Stimulated activated CD8-positive, alpha-beta memory T cell treated with anti-CD3 and anti-CD28 coated beads, Interleukin-2, amount 100 ng/mL, for 48 hours (primary cell): Measurements from ENCODE around the gene EFHC2.
"Not testable (repeated sequence)": the region's sequence is repeated elsewhere in the genome, so short reads cannot be mapped to it uniquely, and the experiment has no call there.

Source experiments
- DNase-seq, 2 donors: peaks; one replicate each; pipeline ENCODE4 v3.0.0-alpha.2; 2020; ENCODE audit warnings: low read depth in 2 of 2

Gene EFHC2

GRCh38 chrX:44234116-44234515 is 109.4 kb downstream of the EFHC2 start:
- no peak for DNase-seq

GRCh38 chrX:44232081-44232480 is 111.4 kb downstream of the EFHC2 start:
- DNase-seq: no peak

- DNase-seq: no peak
Measured at GRCh38 chrX:44228621-44229020, 114.9 kb downstream of the EFHC2 start.

GRCh38 chrX:44227991-44228390 is 115.5 kb downstream of the EFHC2 start:
- no peak for DNase-seq

- DNase-seq: no peak
Measured at GRCh38 chrX:44225667-44226066, 117.8 kb downstream of the EFHC2 start.

- DNase-seq: no peak
Measured at GRCh38 chrX:44224760-44225159, 118.7 kb downstream of the EFHC2 start.

- no peak for DNase-seq
Measured at GRCh38 chrX:44223150-44223549, 120.3 kb downstream of the EFHC2 start.

- no peak for DNase-seq
Measured at GRCh38 chrX:44218465-44218864, 125.0 kb downstream of the EFHC2 start.

- DNase-seq: no peak
Measured at GRCh38 chrX:44216171-44216570, 127.3 kb downstream of the EFHC2 start.

- no peak for DNase-seq
Measured at GRCh38 chrX:44203791-44204190, 139.7 kb downstream of the EFHC2 start.

GRCh38 chrX:44202596-44202995 is 140.9 kb downstream of the EFHC2 start:
- no peak for DNase-seq

- no peak for DNase-seq
Measured at GRCh38 chrX:44189116-44189515, 154.4 kb downstream of the EFHC2 start.

GRCh38 chrX:44187915-44188314 is 155.6 kb downstream of the EFHC2 start:
- not testable (repeated sequence) for DNase-seq

GRCh38 chrX:44183329-44183728 is 160.1 kb downstream of the EFHC2 start:
- DNase-seq: no peak

- DNase-seq: no peak
Measured at GRCh38 chrX:44178274-44179053, 165.0 kb downstream of the EFHC2 start.

GRCh38 chrX:44175455-44175854 is 168.0 kb downstream of the EFHC2 start:
- no peak for DNase-seq

GRCh38 chrX:44174061-44174460 is 169.4 kb downstream of the EFHC2 start:
- no peak for DNase-seq

GRCh38 chrX:44173219-44173618 is 170.3 kb downstream of the EFHC2 start:
- DNase-seq: no peak

- no peak for DNase-seq
Measured at GRCh38 chrX:44167116-44167515, 176.4 kb downstream of the EFHC2 start.

- DNase-seq: no peak
Measured at GRCh38 chrX:44162964-44163475, 180.5 kb downstream of the EFHC2 start.

GRCh38 chrX:44157858-44158257 is 185.6 kb downstream of the EFHC2 start:
- no peak for DNase-seq

- DNase-seq: no peak
Measured at GRCh38 chrX:44157283-44157682, 186.2 kb downstream of the EFHC2 start.

GRCh38 chrX:44156726-44157125 is 186.7 kb downstream of the EFHC2 start:
- DNase-seq: no peak

GRCh38 chrX:44155126-44155525 is 188.3 kb downstream of the EFHC2 start:
- no peak for DNase-seq
